ENCODE measurements around the gene VKORC1L1.
"Not testable (repeated sequence)": the region's sequence is repeated elsewhere in the genome, so short reads cannot be mapped to it uniquely, and the experiment has no call there.

VKORC1L1 gene

DNA sequence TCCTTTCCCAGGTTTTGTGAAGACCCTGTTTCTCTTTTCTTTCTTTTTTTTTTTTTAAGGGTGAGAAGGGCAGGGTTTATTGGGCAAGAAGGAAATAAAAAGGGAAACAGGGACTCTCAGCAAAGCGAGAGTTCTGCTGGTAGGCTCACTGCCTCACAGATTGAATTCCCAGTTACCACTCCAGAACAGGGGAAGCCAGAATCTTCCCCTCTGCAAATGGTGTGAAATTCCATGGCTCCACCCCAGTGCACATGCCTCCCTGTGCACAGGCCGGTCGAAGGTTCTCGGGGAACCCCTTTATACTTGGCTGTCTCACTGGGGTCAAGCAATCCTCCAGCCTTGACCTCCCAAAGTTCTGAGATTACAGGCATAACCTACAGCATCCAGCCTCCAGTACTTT lies 119.7 kb downstream of the VKORC1L1 start:
- Histone ChIP-seq H3K4me3 (no peak overlapping the region), H3K9me3 (no peaks in the 10 kb centered on the region), H3K36me3 (no peaks in the 10 kb centered on the region), H3K4me1 (peaks cover 47% of the 10 kb centered on the region), H4K20me1 (no peaks in the 10 kb centered on the region), H3K27ac (no peak overlapping the region), H3K4me2 (peak overlapping the region; percentile 39), H3K27me3 (no peaks in the 10 kb centered on the region), H3K9ac (no peak overlapping the region)
- no peak for TF ChIP-seq Cebpa-rat (IDR thresholded peaks at IDR 0.05)

DNA sequence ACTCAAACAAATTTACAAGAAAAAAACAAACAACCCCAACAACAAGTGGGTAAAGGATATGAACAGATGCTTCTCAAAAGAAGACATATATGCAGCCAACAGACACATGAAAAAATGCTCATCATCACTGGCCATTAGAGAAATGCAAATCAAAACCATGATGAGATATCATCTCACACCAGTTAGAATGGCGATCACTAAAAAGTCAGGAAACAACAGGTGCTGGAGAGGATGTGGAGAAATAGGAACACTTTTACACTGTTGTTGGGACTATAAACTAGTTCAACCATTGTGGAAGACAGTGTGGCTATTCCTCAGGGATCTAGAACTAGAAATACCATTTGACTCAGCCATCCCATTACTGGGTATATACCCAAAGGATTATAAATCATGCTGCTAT lies 122.1 kb downstream of the VKORC1L1 start:
- not testable (repeated sequence) for H3K4me3 ChIP-seq, H3K4me2 ChIP-seq, H4K20me1 ChIP-seq, H3K9me3 ChIP-seq, H3K9ac ChIP-seq, H3K27me3 ChIP-seq, H3K36me3 ChIP-seq, H3K27ac ChIP-seq
- peaks cover 27% of the 10 kb centered on the region for H3K4me1 ChIP-seq

DNA sequence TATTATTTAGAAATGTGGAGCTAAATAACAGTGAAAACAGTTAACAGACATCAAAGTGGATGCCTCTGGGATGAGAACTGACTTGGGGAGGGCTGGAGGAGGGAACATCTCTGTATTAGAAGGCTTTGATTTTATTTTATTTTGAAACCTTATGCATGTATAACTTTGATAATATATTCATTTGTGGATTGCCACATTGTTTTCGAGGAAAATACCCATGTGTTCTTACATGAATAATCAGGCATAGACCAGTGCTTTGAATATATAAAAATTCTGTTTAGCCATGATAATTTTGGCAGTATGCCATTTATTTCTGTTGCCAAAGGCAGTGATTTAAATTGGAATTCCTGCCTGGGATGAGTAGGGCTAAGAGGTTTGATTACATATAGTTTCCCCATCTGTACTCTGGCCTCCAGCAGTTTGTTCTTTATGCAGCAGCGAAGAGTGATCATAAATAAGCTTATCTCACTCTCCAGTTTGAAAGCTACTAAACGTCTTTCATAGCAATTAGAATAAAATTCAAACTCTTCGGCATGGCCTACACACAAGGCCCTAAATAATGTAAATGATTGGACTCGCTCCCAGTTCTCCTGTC lies 128.0 kb downstream of the VKORC1L1 start:
- not testable (repeated sequence) for H3K4me3 ChIP-seq, H3K27ac ChIP-seq, H3K9me3 ChIP-seq, H3K27me3 ChIP-seq, H4K20me1 ChIP-seq, H3K36me3 ChIP-seq, H3K9ac ChIP-seq, H3K4me2 ChIP-seq
- peaks cover 13% of the 10 kb centered on the region for H3K4me1 ChIP-seq

DNA sequence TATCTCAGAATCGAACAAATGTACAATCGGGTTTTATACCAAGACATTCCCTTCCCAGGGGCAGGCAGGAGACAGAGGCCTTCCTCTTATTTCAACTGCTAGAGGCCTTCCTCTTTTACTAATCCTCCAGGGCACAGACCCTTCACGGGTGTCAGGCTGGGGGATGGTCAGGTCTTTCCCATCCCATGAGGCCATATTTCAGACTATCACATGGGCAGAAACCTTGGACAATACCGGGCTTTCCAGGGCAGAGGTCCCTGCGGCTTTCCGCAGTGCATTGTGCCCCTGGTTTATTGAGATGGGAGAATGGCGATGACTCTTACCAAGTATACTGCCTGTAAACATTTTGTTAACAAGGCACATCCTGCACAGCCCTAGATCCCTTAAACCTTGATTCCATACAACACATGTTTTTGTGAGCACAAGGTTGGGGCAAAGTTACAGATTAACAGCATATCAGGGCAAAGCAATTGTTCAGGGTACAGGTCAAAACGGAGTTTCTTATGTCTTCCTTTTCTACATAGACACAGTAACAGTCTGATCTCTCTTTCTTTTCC lies 132.3 kb downstream of the VKORC1L1 start:
- not testable (repeated sequence) for H4K20me1 ChIP-seq, H3K9me3 ChIP-seq, H3K36me3 ChIP-seq, H3K27me3 ChIP-seq, H3K4me3 ChIP-seq
- H3K4me1 ChIP-seq, result peaks cover 37% of the 10 kb centered on the region
- peak overlapping the region; percentile 38; the same call in 1 of the 2 replicates for H3K9ac ChIP-seq
- peak overlapping the region; percentile 35; the same call in 1 of the 2 replicates for H3K27ac ChIP-seq
- H3K4me2 ChIP-seq, result peak overlapping the region; percentile 25; the same call in 1 of the 2 replicates

DNA sequence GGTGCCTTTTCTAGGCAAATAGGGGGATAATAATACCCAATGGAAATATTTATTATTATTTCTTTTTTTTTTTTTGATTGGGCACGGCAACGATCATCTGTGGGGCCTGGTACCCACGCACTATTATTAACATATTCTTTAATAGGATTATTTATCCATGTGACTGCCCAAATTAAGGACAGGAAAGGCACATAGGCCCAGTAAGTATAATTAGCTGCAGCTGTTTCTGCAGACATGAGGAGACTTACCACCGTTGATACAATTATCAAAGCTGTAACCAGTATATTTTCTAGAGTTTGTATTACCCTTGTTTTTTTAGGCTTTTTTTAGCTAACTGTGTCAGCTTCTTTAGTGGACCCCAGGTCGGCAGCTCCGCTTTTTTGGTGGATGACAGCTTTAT lies 134.4 kb downstream of the VKORC1L1 start:
- H3K4me3 ChIP-seq, result no peak overlapping the region
- H3K27me3 ChIP-seq, result no peaks in the 10 kb centered on the region
- H3K4me1 ChIP-seq, result peaks cover 37% of the 10 kb centered on the region
- H3K9me3 ChIP-seq, result no peaks in the 10 kb centered on the region
- H3K4me2 ChIP-seq, result peak overlapping the region; percentile 68
- no peaks in the 10 kb centered on the region for H3K36me3 ChIP-seq
- H4K20me1 ChIP-seq, result no peaks in the 10 kb centered on the region
- H3K9ac ChIP-seq, result peak overlapping the region; percentile 42; the same call in 1 of the 2 replicates
- TF ChIP-seq Cebpa-rat (IDR thresholded peaks at IDR 0.05), result no peak
- peak overlapping the region; percentile 8; the same call in 1 of the 2 replicates for H3K27ac ChIP-seq

Measured in BLaER1 (cell line).